ENCODE measurements around the gene CCDC7.
A peak's percentile ranks its signal among the peaks of the same experiment; 100 is the strongest.

The CCDC7 gene

DNA sequence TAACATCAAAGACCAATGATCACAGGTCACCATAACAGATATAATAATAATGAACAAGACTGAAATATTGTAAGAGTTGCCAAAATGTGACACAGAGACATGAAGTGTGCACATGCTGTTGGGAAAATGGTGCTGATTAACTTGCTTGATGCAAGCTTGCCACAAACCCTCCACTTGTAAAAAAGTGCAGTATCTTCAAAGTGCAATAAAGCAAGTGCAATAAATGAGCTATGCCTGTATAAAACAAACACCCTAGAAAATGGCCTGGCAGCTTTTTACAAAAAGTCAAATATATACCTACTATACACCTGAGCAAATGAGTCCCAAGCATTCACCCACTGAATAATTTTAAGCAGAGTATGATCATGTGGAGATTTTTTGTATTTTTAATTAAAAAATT lies 9.7 kb upstream of the CCDC7 start:
- no peak overlapping the region for H3K27ac ChIP-seq (replicated peaks)

DNA sequence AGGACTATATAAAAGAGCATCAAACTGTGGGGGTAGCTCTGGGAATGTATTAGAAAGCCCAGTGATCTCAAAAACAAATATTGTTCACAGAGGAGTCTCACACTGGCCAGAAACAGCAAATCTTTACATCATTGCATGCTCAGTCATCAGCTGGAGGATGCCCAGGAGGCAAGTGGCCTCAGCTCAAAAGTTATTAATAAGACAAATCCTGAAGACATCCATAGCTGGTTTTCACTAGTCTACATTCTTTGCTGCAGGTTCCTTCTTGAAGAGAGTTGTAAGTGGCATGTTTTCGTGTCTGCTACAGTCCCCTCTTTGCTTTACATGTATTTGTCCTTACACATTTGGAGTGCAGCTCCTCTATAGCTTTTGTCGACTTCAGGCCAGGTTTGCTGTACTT lies 8.6 kb upstream of the CCDC7 start:
- DNase-seq (ENCODE audit: low read depth in 1 of 2, low spot score in 1 of 2): no peak
- H3K4me3 ChIP-seq (replicated peaks; ENCODE audit: insufficient read depth, low read length): no peak overlapping the region
- TF ChIP-seq GABPA (IDR thresholded peaks at IDR 0.05; ENCODE audit: low read depth): no peak
- TF ChIP-seq, protein P1, sequence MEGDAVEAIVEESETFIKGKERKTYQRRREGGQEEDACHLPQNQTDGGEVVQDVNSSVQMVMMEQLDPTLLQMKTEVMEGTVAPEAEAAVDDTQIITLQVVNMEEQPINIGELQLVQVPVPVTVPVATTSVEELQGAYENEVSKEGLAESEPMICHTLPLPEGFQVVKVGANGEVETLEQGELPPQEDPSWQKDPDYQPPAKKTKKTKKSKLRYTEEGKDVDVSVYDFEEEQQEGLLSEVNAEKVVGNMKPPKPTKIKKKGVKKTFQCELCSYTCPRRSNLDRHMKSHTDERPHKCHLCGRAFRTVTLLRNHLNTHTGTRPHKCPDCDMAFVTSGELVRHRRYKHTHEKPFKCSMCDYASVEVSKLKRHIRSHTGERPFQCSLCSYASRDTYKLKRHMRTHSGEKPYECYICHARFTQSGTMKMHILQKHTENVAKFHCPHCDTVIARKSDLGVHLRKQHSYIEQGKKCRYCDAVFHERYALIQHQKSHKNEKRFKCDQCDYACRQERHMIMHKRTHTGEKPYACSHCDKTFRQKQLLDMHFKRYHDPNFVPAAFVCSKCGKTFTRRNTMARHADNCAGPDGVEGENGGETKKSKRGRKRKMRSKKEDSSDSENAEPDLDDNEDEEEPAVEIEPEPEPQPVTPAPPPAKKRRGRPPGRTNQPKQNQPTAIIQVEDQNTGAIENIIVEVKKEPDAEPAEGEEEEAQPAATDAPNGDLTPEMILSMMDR (IDR thresholded peaks at IDR 0.05; ENCODE audit: insufficient read depth, low read length): no peak
- TF ChIP-seq, protein P2, sequence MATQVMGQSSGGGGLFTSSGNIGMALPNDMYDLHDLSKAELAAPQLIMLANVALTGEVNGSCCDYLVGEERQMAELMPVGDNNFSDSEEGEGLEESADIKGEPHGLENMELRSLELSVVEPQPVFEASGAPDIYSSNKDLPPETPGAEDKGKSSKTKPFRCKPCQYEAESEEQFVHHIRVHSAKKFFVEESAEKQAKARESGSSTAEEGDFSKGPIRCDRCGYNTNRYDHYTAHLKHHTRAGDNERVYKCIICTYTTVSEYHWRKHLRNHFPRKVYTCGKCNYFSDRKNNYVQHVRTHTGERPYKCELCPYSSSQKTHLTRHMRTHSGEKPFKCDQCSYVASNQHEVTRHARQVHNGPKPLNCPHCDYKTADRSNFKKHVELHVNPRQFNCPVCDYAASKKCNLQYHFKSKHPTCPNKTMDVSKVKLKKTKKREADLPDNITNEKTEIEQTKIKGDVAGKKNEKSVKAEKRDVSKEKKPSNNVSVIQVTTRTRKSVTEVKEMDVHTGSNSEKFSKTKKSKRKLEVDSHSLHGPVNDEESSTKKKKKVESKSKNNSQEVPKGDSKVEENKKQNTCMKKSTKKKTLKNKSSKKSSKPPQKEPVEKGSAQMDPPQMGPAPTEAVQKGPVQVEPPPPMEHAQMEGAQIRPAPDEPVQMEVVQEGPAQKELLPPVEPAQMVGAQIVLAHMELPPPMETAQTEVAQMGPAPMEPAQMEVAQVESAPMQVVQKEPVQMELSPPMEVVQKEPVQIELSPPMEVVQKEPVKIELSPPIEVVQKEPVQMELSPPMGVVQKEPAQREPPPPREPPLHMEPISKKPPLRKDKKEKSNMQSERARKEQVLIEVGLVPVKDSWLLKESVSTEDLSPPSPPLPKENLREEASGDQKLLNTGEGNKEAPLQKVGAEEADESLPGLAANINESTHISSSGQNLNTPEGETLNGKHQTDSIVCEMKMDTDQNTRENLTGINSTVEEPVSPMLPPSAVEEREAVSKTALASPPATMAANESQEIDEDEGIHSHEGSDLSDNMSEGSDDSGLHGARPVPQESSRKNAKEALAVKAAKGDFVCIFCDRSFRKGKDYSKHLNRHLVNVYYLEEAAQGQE (IDR thresholded peaks at IDR 0.05; ENCODE audit: insufficient replicate concordance, low read depth): no peak
- no peak for TF ChIP-seq POLR2AphosphoS5 (IDR thresholded peaks at IDR 0.05; ENCODE audit: low read depth)
- TF ChIP-seq SPI1 (IDR thresholded peaks at IDR 0.05; ENCODE audit: borderline replicate concordance, low read depth): no peak
- no peaks in the 10 kb centered on the region for H3K27me3 ChIP-seq (ENCODE audit: insufficient read depth, poor library complexity, severe bottlenecking)
- no peak overlapping the region for H3K27ac ChIP-seq (replicated peaks)

More for the DNA sequence above, 9.7 kb upstream of the CCDC7 start:
- H3K4me3 ChIP-seq (replicated peaks; ENCODE audit: insufficient read depth, low read length): no peak overlapping the region
- TF ChIP-seq, protein P1 (IDR thresholded peaks at IDR 0.05; ENCODE audit: insufficient read depth, low read length): no peak
- no peak for TF ChIP-seq POLR2AphosphoS5 (IDR thresholded peaks at IDR 0.05; ENCODE audit: low read depth)
- no peak for TF ChIP-seq GABPA (IDR thresholded peaks at IDR 0.05; ENCODE audit: low read depth)
- TF ChIP-seq SPI1 (IDR thresholded peaks at IDR 0.05; ENCODE audit: borderline replicate concordance, low read depth): no peak
- TF ChIP-seq, protein P2 (IDR thresholded peaks at IDR 0.05; ENCODE audit: insufficient replicate concordance, low read depth): no peak
- DNase-seq (ENCODE audit: low read depth in 1 of 2, low spot score in 1 of 2): no peak
- H3K27me3 ChIP-seq (ENCODE audit: insufficient read depth, poor library complexity, severe bottlenecking): no peaks in the 10 kb centered on the region

DNA sequence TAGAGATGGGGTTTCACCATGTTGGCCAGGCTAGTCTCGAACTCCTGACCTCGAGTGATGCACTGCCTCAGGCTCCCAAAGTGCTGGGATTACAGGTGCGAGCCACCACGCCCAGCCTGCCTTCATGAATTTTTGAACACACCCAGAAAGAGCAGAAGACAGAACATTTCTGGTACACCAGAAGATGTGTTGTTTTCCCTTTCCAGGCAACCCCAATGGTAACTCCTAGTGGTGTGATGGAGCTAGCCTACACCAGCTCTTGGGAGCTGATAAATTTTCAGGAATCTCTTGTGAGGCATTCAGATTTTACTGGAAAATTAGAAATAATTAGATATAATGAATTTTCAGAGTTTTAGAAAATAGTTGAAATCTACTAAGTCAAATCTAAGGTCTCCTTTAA lies 904 bp upstream of the CCDC7 start:
- Histone ChIP-seq H3K4me3 (replicated peaks; ENCODE audit: insufficient read depth, low read length) (peak overlapping the region; percentile 74), H3K27ac (replicated peaks) (no peak overlapping the region), H3K27me3 (ENCODE audit: insufficient read depth, poor library complexity, severe bottlenecking) (no peaks in the 10 kb centered on the region)
- TF ChIP-seq, protein P1 (IDR thresholded peaks at IDR 0.05; ENCODE audit: insufficient read depth, low read length): no peak
- TF ChIP-seq, protein P2 (IDR thresholded peaks at IDR 0.05; ENCODE audit: insufficient replicate concordance, low read depth): no peak
- no peak for TF ChIP-seq GABPA (IDR thresholded peaks at IDR 0.05; ENCODE audit: low read depth)
- no peak for TF ChIP-seq SPI1 (IDR thresholded peaks at IDR 0.05; ENCODE audit: borderline replicate concordance, low read depth)
- TF ChIP-seq POLR2AphosphoS5 (IDR thresholded peaks at IDR 0.05; ENCODE audit: low read depth): no peak
- no peak for DNase-seq (ENCODE audit: low read depth in 1 of 2, low spot score in 1 of 2)
